Dendritic cell treated with granulocyte-macrophage colony-stimulating factor and Interleukin-4, amounts not matched to agents 40 ng/mL and 50 ng/mL, for 4 days (primary cell): ENCODE results near the gene TPPP2.
"Not testable (repeated sequence)": the region's sequence is repeated elsewhere in the genome, so short reads cannot be mapped to it uniquely, and the experiment has no call there.

ENCODE experiments used
- H3K27ac Mint-ChIP-seq: one replicate; pipeline ENCODE4 v1.8.0; 2022; ENCODE audit warnings: mild to moderate bottlenecking, mixed read lengths
- H3K27me3 Mint-ChIP-seq: one replicate; pipeline ENCODE4 v1.8.0; 2022; ENCODE audit warnings: mild to moderate bottlenecking, mixed read lengths
- H3K36me3 Mint-ChIP-seq: one replicate; pipeline ENCODE4 v1.8.0; 2022; ENCODE audit warnings: low read depth, mixed read lengths
- H3K4me1 Mint-ChIP-seq: one replicate; pipeline ENCODE4 v1.8.0; 2022; ENCODE audit warnings: low read depth, mixed read lengths
- H3K4me3 Mint-ChIP-seq: one replicate; pipeline ENCODE4 v1.8.0; 2022; ENCODE audit warnings: mild to moderate bottlenecking, moderate library complexity, mixed read lengths
- H3K9me3 Mint-ChIP-seq: one replicate; pipeline ENCODE4 v1.8.0; 2022; ENCODE audit warnings: mixed read lengths
- intact Hi-C: fragments of 100-400 bp; cut with micrococcal nuclease; formaldehyde crosslinking; loops from one replicate; pipeline ENCODE4 v1.15.0; 2022

TPPP2 gene

DNA sequence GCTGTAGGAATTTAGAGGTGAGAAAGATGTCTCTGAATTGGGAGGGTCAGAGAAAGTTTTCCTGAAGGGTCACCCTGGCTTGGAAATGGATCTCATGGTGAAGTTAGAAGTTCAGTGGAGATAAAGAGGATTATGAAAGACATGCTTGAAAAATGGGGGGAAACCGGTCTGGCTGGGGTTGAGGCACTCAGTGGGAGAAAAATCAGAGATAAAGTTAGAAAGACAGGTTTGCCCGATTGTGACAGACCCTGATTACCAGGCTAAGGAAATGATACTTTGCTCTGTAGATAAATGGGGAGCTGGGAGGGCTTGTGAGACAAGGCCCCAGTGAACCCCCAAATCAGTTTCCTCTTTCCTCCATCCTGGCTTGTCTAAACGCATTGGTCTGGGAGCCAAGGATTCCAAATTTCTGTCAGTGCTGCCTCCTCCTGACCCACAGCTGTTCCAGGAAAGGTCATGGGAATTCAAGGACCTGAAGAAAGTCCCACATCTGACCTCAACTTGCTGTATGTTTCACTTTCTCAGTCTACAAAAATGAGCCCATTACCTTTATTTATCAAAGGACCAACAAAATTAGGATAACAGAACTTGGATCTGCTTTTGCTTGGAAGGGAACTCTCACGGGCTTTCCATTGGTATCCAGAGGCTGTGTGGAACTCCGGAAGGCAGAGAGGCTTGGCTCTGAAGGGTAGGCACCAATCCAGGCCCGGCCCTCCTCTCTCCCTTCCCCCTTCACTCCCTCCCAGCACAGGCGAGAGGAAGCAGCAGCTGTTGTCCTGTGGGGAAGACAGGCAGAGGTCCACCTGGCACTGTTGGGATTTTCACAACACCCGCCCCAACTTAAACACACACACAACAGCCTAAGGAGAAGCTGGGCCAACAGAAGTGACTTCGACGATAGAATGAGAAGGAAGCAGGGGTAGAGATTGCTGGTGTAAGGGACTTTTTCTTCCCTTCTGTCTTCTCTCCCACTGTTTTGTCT is 8.7 kb downstream of the TPPP2 start:
- peaks cover 19% of the 10 kb centered on the region for H3K27me3 Mint-ChIP-seq
- H3K36me3 Mint-ChIP-seq: no peaks in the 10 kb centered on the region
- H3K4me3 Mint-ChIP-seq: no peak overlapping the region
- H3K9me3 Mint-ChIP-seq: no peaks in the 10 kb centered on the region
- H3K27ac Mint-ChIP-seq: peak overlapping the region; percentile 31
- peaks cover 60% of the 10 kb centered on the region for H3K4me1 Mint-ChIP-seq
- intact Hi-C loops: no loop called here

DNA sequence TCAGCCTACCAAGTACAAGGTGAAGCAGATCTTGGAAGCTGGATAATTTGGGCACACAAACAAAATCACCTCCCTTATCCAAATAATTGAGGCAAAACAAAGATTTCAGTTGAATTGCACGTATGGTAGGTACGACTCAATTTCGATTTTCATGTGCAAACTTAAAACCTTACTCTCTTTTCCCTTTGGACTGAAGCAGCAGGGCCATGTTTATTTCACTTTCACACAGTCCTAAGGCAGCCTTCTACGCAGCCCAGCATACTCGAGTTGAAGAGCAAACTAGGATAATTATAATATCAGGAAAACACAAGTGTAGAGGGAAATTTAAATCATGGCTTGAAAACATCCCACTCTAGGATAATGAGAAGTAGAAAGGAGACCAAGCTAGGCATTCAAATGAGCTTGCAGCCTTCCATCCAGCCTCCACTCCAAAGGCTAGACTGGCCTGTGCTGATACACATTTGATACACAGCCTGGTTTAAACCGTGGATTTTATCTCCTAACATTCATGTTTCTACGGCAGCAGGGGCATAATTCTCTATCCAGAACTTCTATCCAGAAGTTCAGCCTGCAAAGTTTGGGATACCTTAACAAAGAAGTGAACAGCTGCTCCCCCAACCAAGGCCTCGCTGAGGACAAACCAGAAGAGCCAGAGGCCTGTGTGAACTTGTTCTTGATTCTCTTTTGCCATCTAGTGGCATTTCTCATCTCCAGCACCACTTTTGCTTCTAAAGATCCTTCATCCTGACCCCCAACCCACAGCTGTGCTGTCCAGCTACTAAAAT is 9.8 kb downstream of the TPPP2 start:
- Mint-ChIP-seq H3K4me3 (no peak overlapping the region), H3K27me3 (peaks cover 27% of the 10 kb centered on the region), H3K9me3 (no peaks in the 10 kb centered on the region), H3K27ac (peak overlapping the region; percentile 31), H3K4me1 (peaks cover 60% of the 10 kb centered on the region), H3K36me3 (no peaks in the 10 kb centered on the region)
- intact Hi-C loops: loop anchor here (1.0 kb wide), 1 partner anchor 25 kb away; no protein-coding TSS in a partner anchor

- Mint-ChIP-seq H3K27ac (no peak overlapping the region), H3K36me3 (no peaks in the 10 kb centered on the region), H3K4me1 (peaks cover 54% of the 10 kb centered on the region), H3K27me3 (peaks cover 28% of the 10 kb centered on the region), H3K4me3 (no peak overlapping the region), H3K9me3 (no peaks in the 10 kb centered on the region)
- intact Hi-C loops: loop anchor here (1.0 kb wide), 1 partner anchor 26 kb away; no protein-coding TSS in a partner anchor
These were observed 10.4 kb downstream of the TPPP2 start for GRCh38 chr14:21040370-21040925.

DNA sequence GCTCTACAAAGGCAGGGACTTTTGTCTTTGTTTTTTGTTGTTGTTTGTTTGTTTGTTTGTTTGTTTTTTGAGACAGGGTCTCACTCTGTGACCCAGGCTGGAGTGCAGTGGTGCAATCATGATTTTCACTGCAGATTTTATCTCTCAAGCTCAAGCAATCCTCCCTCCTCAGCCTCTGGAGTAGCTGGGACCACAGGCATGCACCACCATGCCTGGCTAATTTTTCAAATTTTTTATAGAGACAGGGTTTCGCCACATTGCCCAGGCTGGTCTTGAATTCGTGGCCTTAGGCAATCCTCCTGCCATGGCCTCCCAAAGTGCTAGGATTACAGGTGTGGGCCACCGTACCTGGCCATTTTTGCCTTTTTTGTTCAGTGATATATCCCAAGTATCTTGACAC is 10.9 kb downstream of the TPPP2 start:
- intact Hi-C loops: loop anchor here (1.0 kb wide), 1 partner anchor 27 kb away; no protein-coding TSS in a partner anchor
- H3K9me3 Mint-ChIP-seq, H3K27ac Mint-ChIP-seq, H3K4me3 Mint-ChIP-seq, H3K36me3 Mint-ChIP-seq: not testable (repeated sequence)
- Mint-ChIP-seq H3K27me3 (peaks cover 28% of the 10 kb centered on the region), H3K4me1 (peaks cover 49% of the 10 kb centered on the region)

- intact Hi-C loops: no loop called here
- H3K36me3 Mint-ChIP-seq: no peaks in the 10 kb centered on the region
These were observed 11.8 kb downstream of the TPPP2 start, which contains the start of gene RNASE7 for GRCh38 chr14:21041676-21042433. RNASE7 (plus strand) TSS chr14:21042362; CDS start chr14:21042993, 631 bp downstream.

GRCh38 chr14:21042918-21043317 is 12.9 kb downstream of the TPPP2 start:
- Mint-ChIP-seq H3K27ac (no peak overlapping the region), H3K36me3 (no peaks in the 10 kb centered on the region), H3K9me3 (no peaks in the 10 kb centered on the region), H3K4me1 (peaks cover 37% of the 10 kb centered on the region), H3K4me3 (no peak overlapping the region), H3K27me3 (peaks cover 29% of the 10 kb centered on the region)
- intact Hi-C loops: no loop called here

More at GRCh38 chr14:21041676-21042433, 11.8 kb downstream of the TPPP2 start, which contains the start of gene RNASE7:
- no peak within 1 kb of the TSS for H3K27ac Mint-ChIP-seq
- no peak within 1 kb of the TSS for H3K4me3 Mint-ChIP-seq
- H3K4me1 Mint-ChIP-seq: peaks cover 40% of the 10 kb centered on the region
- H3K9me3 Mint-ChIP-seq: no peaks in the 10 kb centered on the region
- peaks cover 26% of the 10 kb centered on the region for H3K27me3 Mint-ChIP-seq

GRCh38 chr14:21043387-21043973 is 13.5 kb downstream of the TPPP2 start:
- Mint-ChIP-seq H3K36me3 (no peaks in the 10 kb centered on the region), H3K4me1 (peaks cover 37% of the 10 kb centered on the region), H3K4me3 (no peak overlapping the region), H3K27ac (no peak overlapping the region), H3K27me3 (peaks cover 29% of the 10 kb centered on the region), H3K9me3 (no peaks in the 10 kb centered on the region)
- intact Hi-C loops: no loop called here

DNA sequence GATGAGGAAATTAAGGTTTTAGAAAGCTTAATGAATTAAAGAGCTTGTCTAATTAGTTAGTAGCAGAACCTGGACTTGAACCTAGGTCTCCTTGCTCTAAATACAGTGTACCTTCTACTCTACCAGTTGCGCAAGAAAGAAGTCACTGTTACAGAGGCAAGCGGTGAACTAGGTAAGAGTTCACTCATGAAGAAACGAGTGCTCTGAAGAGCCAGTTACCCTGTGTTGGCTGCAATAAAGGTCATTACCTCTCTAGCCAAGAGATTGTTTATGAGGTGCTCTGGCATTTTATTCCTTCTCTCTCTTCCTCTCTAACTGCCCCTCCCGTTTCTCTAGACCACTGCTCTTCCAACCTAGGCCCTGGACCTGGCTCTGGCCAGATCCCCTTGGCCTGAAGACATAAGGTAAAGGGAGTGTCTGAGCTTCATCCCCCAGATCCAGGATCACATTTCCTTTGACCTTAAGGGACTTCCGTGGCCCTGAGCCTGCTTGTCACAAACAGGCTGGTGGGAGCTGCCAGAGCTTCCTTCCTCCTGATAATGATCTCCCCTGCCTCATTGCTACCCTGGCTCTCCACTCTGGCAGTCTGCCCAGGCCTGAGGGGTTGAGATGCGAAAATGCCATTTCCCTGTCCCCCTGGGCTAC is 14.1 kb downstream of the TPPP2 start:
- H3K27me3 Mint-ChIP-seq: peaks cover 31% of the 10 kb centered on the region
- H3K4me3 Mint-ChIP-seq: no peak overlapping the region
- no peaks in the 10 kb centered on the region for H3K36me3 Mint-ChIP-seq
- intact Hi-C loops: no loop called here
- peaks cover 33% of the 10 kb centered on the region for H3K4me1 Mint-ChIP-seq
- H3K27ac Mint-ChIP-seq: peak overlapping the region; percentile 23
- no peaks in the 10 kb centered on the region for H3K9me3 Mint-ChIP-seq

DNA sequence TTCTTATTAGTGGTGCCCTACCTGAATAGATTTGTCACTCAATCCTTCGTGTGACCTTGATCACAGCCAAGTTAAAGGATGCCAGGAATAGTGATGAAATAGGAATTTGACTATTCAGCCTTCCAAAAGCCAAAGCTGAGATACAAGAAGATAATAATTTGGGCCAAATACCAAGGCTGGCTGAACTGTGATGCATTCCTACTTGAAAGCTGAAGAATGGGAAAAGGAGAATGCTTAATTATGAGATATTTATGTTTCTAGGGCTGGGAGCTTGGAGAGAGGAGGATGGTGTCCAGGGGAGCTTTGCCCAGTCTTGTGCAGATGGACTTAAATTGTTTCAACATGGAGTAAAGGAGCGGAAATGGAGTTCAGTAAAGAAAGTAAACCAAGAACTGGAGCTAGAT is 17.4 kb downstream of the TPPP2 start:
- intact Hi-C loops: no loop called here
- Mint-ChIP-seq H3K9me3 (no peaks in the 10 kb centered on the region), H3K27me3 (peaks cover 29% of the 10 kb centered on the region), H3K36me3 (no peaks in the 10 kb centered on the region), H3K4me3 (no peak overlapping the region), H3K4me1 (peaks cover 25% of the 10 kb centered on the region), H3K27ac (no peak overlapping the region)

- no peaks in the 10 kb centered on the region for H3K9me3 Mint-ChIP-seq
- peaks cover 14% of the 10 kb centered on the region for H3K4me1 Mint-ChIP-seq
- intact Hi-C loops: no loop called here
- H3K4me3 Mint-ChIP-seq: no peak overlapping the region
- peaks cover 19% of the 10 kb centered on the region for H3K27me3 Mint-ChIP-seq
- H3K27ac Mint-ChIP-seq: no peak overlapping the region
- no peaks in the 10 kb centered on the region for H3K36me3 Mint-ChIP-seq
These were observed 18.6 kb downstream of the TPPP2 start for GRCh38 chr14:21048638-21049037.

- H3K9me3 Mint-ChIP-seq: no peaks in the 10 kb centered on the region
- peaks cover 9% of the 10 kb centered on the region for H3K4me1 Mint-ChIP-seq
- H3K27ac Mint-ChIP-seq: no peak overlapping the region
- no peak overlapping the region for H3K4me3 Mint-ChIP-seq
- H3K27me3 Mint-ChIP-seq: peaks cover 17% of the 10 kb centered on the region
- no peaks in the 10 kb centered on the region for H3K36me3 Mint-ChIP-seq
- intact Hi-C loops: no loop called here
These were observed 19.3 kb downstream of the TPPP2 start for GRCh38 chr14:21049271-21049673.

GRCh38 chr14:21050597-21050996 is 20.6 kb downstream of the TPPP2 start:
- H3K4me1 Mint-ChIP-seq: peaks cover 5% of the 10 kb centered on the region
- H3K4me3 Mint-ChIP-seq: no peak overlapping the region
- peaks cover 9% of the 10 kb centered on the region for H3K27me3 Mint-ChIP-seq
- H3K36me3 Mint-ChIP-seq: no peaks in the 10 kb centered on the region
- no peak overlapping the region for H3K27ac Mint-ChIP-seq
- H3K9me3 Mint-ChIP-seq: no peaks in the 10 kb centered on the region
- intact Hi-C loops: no loop called here
